ENCODE measurements around the gene MT1H. TPM values are rescaled to one million over a fixed set of nuclear protein-coding genes. Genes with fewer than 3 reads are reported as not detected.

The MT1H gene
- total RNA-seq, 1 experiment from 2014 or later, result not detected

GRCh38 chr16:56628486-56629350 lies 40.9 kb upstream of the MT1H start:
- RAD21 ChIA-PET (ENCODE audit: low non-redundant PET in 1 of 2, low total read pairs in 2 of 2, uncharacterized antibody in 2 of 2, unreplicated experiment in 2 of 2), result interaction anchor here in 1 of 2 experiments (1.4 kb wide), 1 partner anchor 73 kb away, joined by 4 read pairs; no protein-coding TSS in a partner anchor
- H3K27me3 ChIP-seq (ENCODE audit: insufficient read depth, low read length), result no peaks in the 10 kb centered on the region
- TF ChIP-seq JUND (IDR thresholded peaks at IDR 0.05), result no peak
- ATAC-seq, result no peak
- H3K4me1 ChIP-seq (ENCODE audit: control insufficient read depth in 1 of 2, insufficient read depth in 2 of 2, low read length in 2 of 2), result peaks cover 12 to 52% of the 10 kb centered on the region in 2 experiments
- CTCF ChIA-PET, result interaction anchor here (1.0 kb wide), 1 partner anchor 21 kb away, joined by 3 read pairs; the partner anchor contains the start of gene MT2A
- no peaks in the 10 kb centered on the region for H3K36me3 ChIP-seq (ENCODE audit: control insufficient read depth in 1 of 2, insufficient read depth in 2 of 2, low read length in 2 of 2)
- no peak overlapping the region for H3K4me2 ChIP-seq (ENCODE audit: low read length)
- H3K27ac ChIP-seq (ENCODE audit: low read depth, low read length), result no peak overlapping the region
- DNase-seq (ENCODE audit: low read depth, low spot score), result no peak
- BruUV-seq (replicated peaks), result no TSS peak
- intact Hi-C loops (cut with micrococcal nuclease), result loop anchor here (5.0 kb wide), 1 partner anchor 54 kb away; the partner anchor contains the start of gene MT1X
- no peak overlapping the region for H3K9ac ChIP-seq (ENCODE audit: low read length)
- no peaks in the 10 kb centered on the region for H4K20me1 ChIP-seq (ENCODE audit: insufficient read depth)
- H3K79me2 ChIP-seq (ENCODE audit: insufficient read depth, low read length), result peaks cover 12% of the 10 kb centered on the region
- H3K9me3 ChIP-seq (ENCODE audit: control insufficient read depth in 1 of 2, insufficient read depth in 1 of 2, low read depth in 1 of 2, low read length in 2 of 2), result no peaks in the 10 kb centered on the region
- POLR2A ChIA-PET, result interaction anchor here (3.6 to 9.4 kb wide), 3 partner anchors 15 to 73 kb away, joined by 24 to 344 read pairs (median 47); partner anchors contain the start of gene MT2A
- no peaks in the 10 kb centered on the region for H3K9me2 ChIP-seq (ENCODE audit: insufficient read depth)
- no peak overlapping the region for H3K4me3 ChIP-seq (replicated peaks in 1 of 2; ENCODE audit: low read depth in 1 of 2, low read length in 2 of 2)
- H2AFZ ChIP-seq (ENCODE audit: low read depth, low read length, poor library complexity, severe bottlenecking), result no peak overlapping the region

DNA sequence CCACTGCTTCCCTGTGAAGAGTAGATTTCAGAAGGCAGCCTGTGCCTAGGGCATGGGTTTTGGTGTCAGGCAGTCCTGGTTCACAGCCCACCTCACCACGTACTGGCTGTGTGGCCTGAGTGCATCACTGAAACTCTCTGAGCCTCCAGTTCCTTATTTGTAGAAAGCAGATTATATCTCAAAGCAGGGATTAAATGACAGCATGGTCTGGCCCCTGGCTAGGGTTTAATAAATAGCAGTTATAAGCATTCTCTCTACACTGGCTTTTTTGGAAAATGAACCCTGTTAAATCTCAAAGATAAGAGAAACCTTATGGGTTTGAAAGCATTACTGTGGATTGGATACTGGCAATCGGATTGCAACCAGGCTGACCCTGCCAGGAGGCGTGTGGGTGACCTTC lies 40.1 kb upstream of the MT1H start:
- H3K36me3 ChIP-seq (ENCODE audit: control insufficient read depth in 1 of 2, insufficient read depth in 2 of 2, low read length in 2 of 2), result no peaks in the 10 kb centered on the region
- intact Hi-C loops (cut with micrococcal nuclease), result loop anchor here (5.0 kb wide), 1 partner anchor 53 kb away; the partner anchor contains the start of gene MT1X
- no peak overlapping the region for H3K27ac ChIP-seq (ENCODE audit: low read depth, low read length)
- ChIA-PET RAD21 (ENCODE audit: low non-redundant PET in 1 of 2, low total read pairs in 2 of 2, uncharacterized antibody in 2 of 2, unreplicated experiment in 2 of 2) (no interaction called here), POLR2A (interaction anchor here (1.5 to 9.4 kb wide), 2 partner anchors 14 to 19 kb away, joined by 6 to 344 read pairs; partner anchors contain the start of gene MT2A), CTCF (interaction anchor here (1.0 to 2.1 kb wide), 3 partner anchors 13 to 29 kb away, joined by 3 to 11 read pairs (median 3); partner anchors contain the start of gene MT2A)
- H3K4me1 ChIP-seq (ENCODE audit: control insufficient read depth in 1 of 2, insufficient read depth in 2 of 2, low read length in 2 of 2), result peaks cover 9 to 46% of the 10 kb centered on the region in 2 experiments
- no peak for ATAC-seq
- H3K4me3 ChIP-seq (replicated peaks in 1 of 2; ENCODE audit: low read depth in 1 of 2, low read length in 2 of 2), result no peak overlapping the region
- H3K9me2 ChIP-seq (ENCODE audit: insufficient read depth), result no peaks in the 10 kb centered on the region
- no peak overlapping the region for H3K4me2 ChIP-seq (ENCODE audit: low read length)
- no peak overlapping the region for H3K9ac ChIP-seq (ENCODE audit: low read length)
- H4K20me1 ChIP-seq (ENCODE audit: insufficient read depth), result no peaks in the 10 kb centered on the region
- peaks cover 12% of the 10 kb centered on the region for H3K79me2 ChIP-seq (ENCODE audit: insufficient read depth, low read length)
- H3K9me3 ChIP-seq (ENCODE audit: control insufficient read depth in 1 of 2, insufficient read depth in 1 of 2, low read depth in 1 of 2, low read length in 2 of 2), result no peaks in the 10 kb centered on the region
- TF ChIP-seq FOSL1 (IDR thresholded peaks at IDR 0.05; ENCODE audit: low read depth), result no peak
- TF ChIP-seq, protein P1, sequence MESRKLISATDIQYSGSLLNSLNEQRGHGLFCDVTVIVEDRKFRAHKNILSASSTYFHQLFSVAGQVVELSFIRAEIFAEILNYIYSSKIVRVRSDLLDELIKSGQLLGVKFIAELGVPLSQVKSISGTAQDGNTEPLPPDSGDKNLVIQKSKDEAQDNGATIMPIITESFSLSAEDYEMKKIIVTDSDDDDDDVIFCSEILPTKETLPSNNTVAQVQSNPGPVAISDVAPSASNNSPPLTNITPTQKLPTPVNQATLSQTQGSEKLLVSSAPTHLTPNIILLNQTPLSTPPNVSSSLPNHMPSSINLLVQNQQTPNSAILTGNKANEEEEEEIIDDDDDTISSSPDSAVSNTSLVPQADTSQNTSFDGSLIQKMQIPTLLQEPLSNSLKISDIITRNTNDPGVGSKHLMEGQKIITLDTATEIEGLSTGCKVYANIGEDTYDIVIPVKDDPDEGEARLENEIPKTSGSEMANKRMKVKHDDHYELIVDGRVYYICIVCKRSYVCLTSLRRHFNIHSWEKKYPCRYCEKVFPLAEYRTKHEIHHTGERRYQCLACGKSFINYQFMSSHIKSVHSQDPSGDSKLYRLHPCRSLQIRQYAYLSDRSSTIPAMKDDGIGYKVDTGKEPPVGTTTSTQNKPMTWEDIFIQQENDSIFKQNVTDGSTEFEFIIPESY (IDR thresholded peaks at IDR 0.05; ENCODE audit: extremely low read depth, insufficient replicate concordance, low read length), result no peak
- no TSS peak for BruUV-seq (replicated peaks)
- no peak overlapping the region for H2AFZ ChIP-seq (ENCODE audit: low read depth, low read length, poor library complexity, severe bottlenecking)
- DNase-seq (ENCODE audit: low read depth, low spot score), result no peak
- H3K27me3 ChIP-seq (ENCODE audit: insufficient read depth, low read length), result no peaks in the 10 kb centered on the region

All from HCT116 (cell line).